Measurements from ENCODE around the gene HSDL1. TPM values are rescaled to one million over a fixed set of nuclear protein-coding genes. Genes with fewer than 3 reads are reported as not detected.
A peak's percentile ranks its signal among the peaks of the same experiment; 100 is the strongest.

Gene HSDL1
- polyA plus RNA-seq, 3 donors = 40.0 to 53.0 (median 45.4) TPM

GRCh38 chr16:84180519-84181140 is 35.7 kb upstream of the HSDL1 start:
- DNase-seq (ENCODE audit: extremely low read depth in 1 of 11, low read depth in 9 of 11, low spot score in 4 of 11) = no peak

- DNase-seq (ENCODE audit: extremely low read depth in 1 of 11, low read depth in 9 of 11, low spot score in 4 of 11) = no peak
Observed at GRCh38 chr16:84179612-84180320, 34.8 kb upstream of the HSDL1 start.

GRCh38 chr16:84178892-84179611 is 34.1 kb upstream of the HSDL1 start:
- DNase-seq (ENCODE audit: extremely low read depth in 1 of 11, low read depth in 9 of 11, low spot score in 4 of 11) = no peak

GRCh38 chr16:84178146-84178765 is 33.3 kb upstream of the HSDL1 start:
- DNase-seq (ENCODE audit: extremely low read depth in 1 of 11, low read depth in 9 of 11, low spot score in 4 of 11) = no peak

GRCh38 chr16:84177741-84178073 is 32.7 kb upstream of the HSDL1 start:
- no peak for DNase-seq (ENCODE audit: extremely low read depth in 1 of 11, low read depth in 9 of 11, low spot score in 4 of 11)

GRCh38 chr16:84176192-84177053 is 31.4 kb upstream of the HSDL1 start:
- DNase-seq (ENCODE audit: extremely low read depth in 1 of 11, low read depth in 9 of 11, low spot score in 4 of 11) = no peak

GRCh38 chr16:84175350-84176081 is 30.5 kb upstream of the HSDL1 start:
- peak in 2 of 11 donors; percentile 55 to 64 for DNase-seq (ENCODE audit: extremely low read depth in 1 of 11, low read depth in 9 of 11, low spot score in 4 of 11)

- no peak for DNase-seq (ENCODE audit: extremely low read depth in 1 of 11, low read depth in 9 of 11, low spot score in 4 of 11)
Observed at GRCh38 chr16:84174396-84174795, 29.4 kb upstream of the HSDL1 start.

- no peak for DNase-seq (ENCODE audit: extremely low read depth in 1 of 11, low read depth in 9 of 11, low spot score in 4 of 11)
Observed at GRCh38 chr16:84169765-84170310, 24.9 kb upstream of the HSDL1 start.

GRCh38 chr16:84166796-84167695 is 22.1 kb upstream of the HSDL1 start:
- no peak for DNase-seq (ENCODE audit: extremely low read depth in 1 of 11, low read depth in 9 of 11, low spot score in 4 of 11)

- no peak for DNase-seq (ENCODE audit: extremely low read depth in 1 of 11, low read depth in 9 of 11, low spot score in 4 of 11)
Observed at GRCh38 chr16:84165746-84166145, 20.8 kb upstream of the HSDL1 start.

GRCh38 chr16:84161801-84162200 is 16.8 kb upstream of the HSDL1 start:
- peak in 1 of 11 donors; percentile 54 for DNase-seq (ENCODE audit: extremely low read depth in 1 of 11, low read depth in 9 of 11, low spot score in 4 of 11)

- no peak for DNase-seq (ENCODE audit: extremely low read depth in 1 of 11, low read depth in 9 of 11, low spot score in 4 of 11)
Observed at GRCh38 chr16:84161037-84161436, 16.1 kb upstream of the HSDL1 start.

GRCh38 chr16:84159800-84160199 is 14.8 kb upstream of the HSDL1 start:
- DNase-seq (ENCODE audit: extremely low read depth in 1 of 11, low read depth in 9 of 11, low spot score in 4 of 11) = no peak

GRCh38 chr16:84159007-84159406 is 14.0 kb upstream of the HSDL1 start:
- no peak for DNase-seq (ENCODE audit: extremely low read depth in 1 of 11, low read depth in 9 of 11, low spot score in 4 of 11)

- DNase-seq (ENCODE audit: extremely low read depth in 1 of 11, low read depth in 9 of 11, low spot score in 4 of 11) = no peak
Observed at GRCh38 chr16:84156342-84156784, 11.4 kb upstream of the HSDL1 start.

- no peak for DNase-seq (ENCODE audit: extremely low read depth in 1 of 11, low read depth in 9 of 11, low spot score in 4 of 11)
Observed at GRCh38 chr16:84155771-84156170, 10.8 kb upstream of the HSDL1 start.
